ENCODE results near the gene PTTG1IP. TPM values are rescaled to one million over a fixed set of nuclear protein-coding genes. Genes with fewer than 3 reads are reported as not detected.

PTTG1IP gene, protein sequence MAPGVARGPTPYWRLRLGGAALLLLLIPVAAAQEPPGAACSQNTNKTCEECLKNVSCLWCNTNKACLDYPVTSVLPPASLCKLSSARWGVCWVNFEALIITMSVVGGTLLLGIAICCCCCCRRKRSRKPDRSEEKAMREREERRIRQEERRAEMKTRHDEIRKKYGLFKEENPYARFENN
- total RNA-seq (378 TPM), polyA plus RNA-seq (ENCODE audit: insufficient read depth, low read depth, low replicate concordance) (187 TPM)
- long read RNA-seq, donor 1, transcript PTTG1IP-201 (6 exons, 2,760 nt): major isoform, 82 of 129 reads
- long read RNA-seq, donor 1, partial matches to known transcripts: 47 of 129 reads
- long read RNA-seq, donor 1, other reads (novel, unspliced or antisense): 0 of 129 reads
- long read RNA-seq, donor 2, transcript PTTG1IP-201 (6 exons, 2,760 nt): major isoform, 88 of 172 reads
- long read RNA-seq, donor 2, partial matches to known transcripts: 84 of 172 reads
- long read RNA-seq, donor 2, other reads (novel, unspliced or antisense): 0 of 172 reads
- long read RNA-seq, donor 3, transcript PTTG1IP-201 (6 exons, 2,760 nt): major isoform, 97 of 196 reads
- long read RNA-seq, donor 3, partial matches to known transcripts: 98 of 196 reads
- long read RNA-seq, donor 3, other reads (novel, unspliced or antisense): 0 of 196 reads
- long read RNA-seq, donor 4, transcript PTTG1IP-201 (6 exons, 2,760 nt): major isoform, 120 of 215 reads
- long read RNA-seq, donor 4, partial matches to known transcripts: 95 of 215 reads
- long read RNA-seq, donor 4, other reads (novel, unspliced or antisense): 0 of 215 reads
- long read RNA-seq, donor 5, partial matches to known transcripts: 6 of 7 reads
- long read RNA-seq, donor 5, other reads (novel, unspliced or antisense): 0 of 7 reads
- long read RNA-seq, donor 6, transcript PTTG1IP-201 (6 exons, 2,760 nt): major isoform, 23 of 32 reads
- long read RNA-seq, donor 6, partial matches to known transcripts: 9 of 32 reads
- long read RNA-seq, donor 6, other reads (novel, unspliced or antisense): 0 of 32 reads
- long read RNA-seq, donor 7, transcript PTTG1IP-201 (6 exons, 2,760 nt): major isoform, 455 of 661 reads
- long read RNA-seq, donor 7, partial matches to known transcripts: 32 of 661 reads
- long read RNA-seq, donor 7, other reads (novel, unspliced or antisense): 173 of 661 reads
- long read RNA-seq, donor 8, transcript PTTG1IP-201 (6 exons, 2,760 nt): major isoform, 80 of 187 reads
- long read RNA-seq, donor 8, partial matches to known transcripts: 106 of 187 reads
- long read RNA-seq, donor 8, other reads (novel, unspliced or antisense): 0 of 187 reads
- long read RNA-seq, donor 9, transcript PTTG1IP-201 (6 exons, 2,760 nt): major isoform, 45 of 88 reads
- long read RNA-seq, donor 9, partial matches to known transcripts: 43 of 88 reads
- long read RNA-seq, donor 9, other reads (novel, unspliced or antisense): 0 of 88 reads
- long read RNA-seq, donor 10, transcript PTTG1IP-201 (6 exons, 2,760 nt): major isoform, 71 of 156 reads
- long read RNA-seq, donor 10, partial matches to known transcripts: 84 of 156 reads
- long read RNA-seq, donor 10, other reads (novel, unspliced or antisense): 0 of 156 reads

DNA sequence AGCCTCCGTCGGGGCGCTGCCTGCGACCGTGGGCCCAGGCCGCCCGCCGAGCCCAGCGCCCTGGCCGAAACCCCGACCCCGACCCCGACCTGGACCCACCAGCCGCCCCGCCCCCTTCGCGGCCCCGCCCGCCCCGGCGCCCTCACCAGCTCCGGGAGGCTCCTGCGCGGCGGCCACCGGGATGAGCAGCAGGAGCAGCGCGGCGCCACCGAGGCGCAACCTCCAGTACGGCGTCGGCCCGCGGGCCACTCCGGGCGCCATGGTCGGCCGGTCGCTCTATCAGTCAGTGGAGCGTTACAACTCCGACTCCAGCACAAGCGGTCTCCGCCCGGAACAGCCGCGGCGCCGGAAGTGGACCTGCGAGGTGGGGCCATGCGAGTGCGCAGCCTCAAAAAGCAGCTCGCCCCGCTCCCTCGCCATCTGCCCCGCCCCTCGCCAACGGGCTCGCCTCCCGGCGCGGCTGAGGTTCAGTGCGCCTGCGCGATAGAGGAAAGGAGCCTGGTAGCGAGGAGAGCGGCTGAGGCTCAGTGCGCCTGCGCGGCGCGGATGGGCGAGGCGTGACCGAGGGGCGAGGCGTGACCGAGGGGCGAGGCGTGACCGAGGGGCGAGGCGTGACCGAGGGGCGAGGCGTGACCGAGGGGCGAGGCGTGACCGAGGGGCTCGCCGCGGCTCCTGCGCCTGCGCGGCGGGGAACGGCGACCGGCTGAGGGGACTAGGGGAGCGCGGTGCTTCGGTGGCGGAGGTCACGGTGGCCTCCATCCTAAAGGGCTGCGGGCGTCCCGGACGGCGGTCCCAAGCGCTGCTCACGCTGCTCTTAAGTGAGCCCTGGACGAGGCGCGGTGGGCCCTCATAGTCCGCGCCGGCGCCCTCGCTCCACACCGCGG, at the start of gene PTTG1IP:
PTTG1IP (minus strand) TSS at position 335 of the 884 bp plus-strand sequence; CDS start at position 261, 74 bp downstream.
- H3K27me3 ChIP-seq (ENCODE audit: control insufficient read depth, insufficient read depth, low read length): no peaks in the 10 kb centered on the region
- no peaks in the 10 kb centered on the region for H3K9me3 ChIP-seq (ENCODE audit: control insufficient read depth in 2 of 3, insufficient read depth in 1 of 3, low read length in 3 of 3)
- H3K27ac ChIP-seq (ENCODE audit: low read depth in 2 of 2, low read length in 2 of 2): peak within 1 kb of the TSS; percentile 94 to 95
- TF ChIP-seq, protein P1, sequence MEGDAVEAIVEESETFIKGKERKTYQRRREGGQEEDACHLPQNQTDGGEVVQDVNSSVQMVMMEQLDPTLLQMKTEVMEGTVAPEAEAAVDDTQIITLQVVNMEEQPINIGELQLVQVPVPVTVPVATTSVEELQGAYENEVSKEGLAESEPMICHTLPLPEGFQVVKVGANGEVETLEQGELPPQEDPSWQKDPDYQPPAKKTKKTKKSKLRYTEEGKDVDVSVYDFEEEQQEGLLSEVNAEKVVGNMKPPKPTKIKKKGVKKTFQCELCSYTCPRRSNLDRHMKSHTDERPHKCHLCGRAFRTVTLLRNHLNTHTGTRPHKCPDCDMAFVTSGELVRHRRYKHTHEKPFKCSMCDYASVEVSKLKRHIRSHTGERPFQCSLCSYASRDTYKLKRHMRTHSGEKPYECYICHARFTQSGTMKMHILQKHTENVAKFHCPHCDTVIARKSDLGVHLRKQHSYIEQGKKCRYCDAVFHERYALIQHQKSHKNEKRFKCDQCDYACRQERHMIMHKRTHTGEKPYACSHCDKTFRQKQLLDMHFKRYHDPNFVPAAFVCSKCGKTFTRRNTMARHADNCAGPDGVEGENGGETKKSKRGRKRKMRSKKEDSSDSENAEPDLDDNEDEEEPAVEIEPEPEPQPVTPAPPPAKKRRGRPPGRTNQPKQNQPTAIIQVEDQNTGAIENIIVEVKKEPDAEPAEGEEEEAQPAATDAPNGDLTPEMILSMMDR (IDR thresholded peaks at IDR 0.05; ENCODE audit: borderline replicate concordance, extremely low read depth, insufficient read depth): no peak
- no peaks in the 10 kb centered on the region for H3K36me3 ChIP-seq (ENCODE audit: control insufficient read depth in 2 of 3, insufficient read depth in 3 of 3, low read length in 3 of 3)
- H3K9ac ChIP-seq (ENCODE audit: low read length in 3 of 3): peak within 1 kb of the TSS; percentile 59 to 91 (median 72)
- FAIRE-seq: no peak
- peak; percentile 99 to 100 (median 100) for DNase-seq
- peaks cover 2 to 36% (median 34%) of the 10 kb centered on the region in 3 donors for H3K4me1 ChIP-seq (ENCODE audit: control insufficient read depth in 2 of 3, insufficient read depth in 2 of 3, low read depth in 1 of 3, low read length in 3 of 3)
- H3K4me3 ChIP-seq (ENCODE audit: low read length in 3 of 3): peak within 1 kb of the TSS; percentile 77 to 89 (median 78)
- intact Hi-C loops (cut with DNase I): no loop called here

- DNase-seq: no peak
- FAIRE-seq: no peak
- Histone ChIP-seq H3K36me3 (ENCODE audit: control insufficient read depth in 2 of 3, insufficient read depth in 3 of 3, low read length in 3 of 3) (no peaks in the 10 kb centered on the region), H3K4me1 (ENCODE audit: control insufficient read depth in 2 of 3, insufficient read depth in 2 of 3, low read depth in 1 of 3, low read length in 3 of 3) (peaks cover 0 to 6% (median 0%) of the 10 kb centered on the region in 3 donors), H3K9me3 (ENCODE audit: control insufficient read depth in 2 of 3, insufficient read depth in 1 of 3, low read length in 3 of 3) (no peaks in the 10 kb centered on the region), H3K27ac (ENCODE audit: low read depth in 2 of 2, low read length in 2 of 2) (no peak overlapping the region), H3K27me3 (ENCODE audit: control insufficient read depth, insufficient read depth, low read length) (peaks cover 3% of the 10 kb centered on the region), H3K4me3 (ENCODE audit: low read length in 3 of 3) (no peak overlapping the region), H3K9ac (ENCODE audit: low read length in 3 of 3) (no peak overlapping the region)
- intact Hi-C loops (cut with DNase I): no loop called here
- TF ChIP-seq, protein P1 (IDR thresholded peaks at IDR 0.05; ENCODE audit: borderline replicate concordance, extremely low read depth, insufficient read depth): no peak
Observed at GRCh38 chr21:44921928-44922327, 48.4 kb upstream of the PTTG1IP start.
